HepG2 (cell line): ENCODE results near the gene YWHAQ. TPM values are rescaled to one million over a fixed set of nuclear protein-coding genes. Genes with fewer than 3 reads are reported as not detected.

Source experiments
- ATAC-seq: fragments of 200-7000 bp; cut with Tn5 transposase; 3 replicates; pipeline ENCODE4 v1.9.1; 2020; ENCODE audit warnings: mild to moderate bottlenecking, moderate library complexity
- BruUV-seq: library from RNA; stranded (reverse); fragments of 400-500 nt; replicated peaks from 2 replicates; lab custom pipeline; 2021; lab: Mats Ljungman, UMichigan
- CTCF ChIA-PET: fragments of 300-600 bp; formaldehyde crosslinking; extraction: SDS; loops from one replicate; lab custom pipeline; 2021; ENCODE audit warnings: low total read pairs, inconsistent platforms, low intra/inter-chr PET ratio; lab: Yijun Ruan, JAX
- POLR2A ChIA-PET: fragments of 350-600 bp; sonication (Branson Sonifier 250); formaldehyde crosslinking; loops from one replicate; lab custom pipeline; 2020; ENCODE audit warnings: antibody characterized with exemption, inconsistent platforms; lab: Yijun Ruan, JAX
- DNase-seq: peaks from one replicate; pipeline ENCODE4 v3.0.0-alpha.2; 2015; ENCODE audit warnings: low spot score
- FAIRE-seq: peaks from 3 replicates; lab custom pipeline; 2011; peaks lifted over from hg19 to GRCh38; lab: Jason Lieb, UNC
- H2AFZ ChIP-seq: one replicate; pipeline ENCODE4 v1.6.1; 2011; ENCODE audit warnings: low read length, inconsistent platforms
- H3K27ac ChIP-seq: fragments of 300-600 bp; 3 replicates; pipeline ENCODE4 v1.8.0; 2011; ENCODE audit warnings: mixed run types, mild to moderate bottlenecking, mixed read lengths, low read length, inconsistent platforms; ENCODE audit not compliant: insufficient read depth; ENCODE audit errors: extremely low read length
- H3K27me3 ChIP-seq, 2 experiments: fragments of 200-600 bp in 1 of 2; 2 replicates in 1 of 2; 3 replicates in 1 of 2; pipeline versions ENCODE4 v1.6.0 to v1.8.0; 2011; ENCODE audit warnings: low read length in 2 of 2, mild to moderate bottlenecking in 2 of 2, moderate library complexity in 2 of 2, inconsistent platforms in 1 of 2; ENCODE audit not compliant: insufficient read depth in 2 of 2, control insufficient read depth in 1 of 2
- H3K36me3 ChIP-seq, 2 experiments: fragments of 200-600 bp in 1 of 2; replicated peaks in 1 of 2; 2 replicates in 1 of 2; 3 replicates in 1 of 2; pipeline versions ENCODE4 v1.5.1 to v1.8.0; 2011; ENCODE audit warnings: low read length in 2 of 2, inconsistent platforms in 1 of 2; ENCODE audit not compliant: insufficient read depth in 2 of 2, control insufficient read depth in 1 of 2
- H3K4me1 ChIP-seq: 2 replicates; pipeline ENCODE4 v1.5.1; 2012; ENCODE audit warnings: low read length, inconsistent platforms; ENCODE audit not compliant: insufficient read depth
- H3K4me2 ChIP-seq: 2 replicates; pipeline ENCODE4 v1.6.0; 2011; ENCODE audit warnings: low read depth, low read length, inconsistent platforms
- H3K4me3 ChIP-seq, 3 experiments: fragments of 200-600 bp in 1 of 3; sonication (generic), shearing (Covaris generic) in 1 of 3; replicated peaks in 1 of 3; 2 replicates each; pipeline ENCODE4 v1.5.1; 2011 to 2016; ENCODE audit warnings: low read length in 3 of 3, inconsistent platforms in 2 of 3, low read depth in 2 of 3, mild to moderate bottlenecking in 2 of 3, control low read depth in 1 of 3, mixed read lengths in 1 of 3; ENCODE audit not compliant: insufficient read depth in 1 of 3
- H3K79me2 ChIP-seq: one replicate; pipeline ENCODE4 v1.6.1; 2011; ENCODE audit warnings: low read length, inconsistent platforms; ENCODE audit not compliant: insufficient read depth
- H3K9ac ChIP-seq: 2 replicates; pipeline ENCODE4 v1.6.0; 2011; ENCODE audit warnings: mild to moderate bottlenecking, low read depth, low read length, inconsistent platforms; ENCODE audit not compliant: insufficient read depth
- H3K9me3 ChIP-seq: 2 replicates; pipeline ENCODE4 v1.5.1; 2012; ENCODE audit warnings: mild to moderate bottlenecking, low read length
- H4K20me1 ChIP-seq: 2 replicates; pipeline ENCODE4 v1.6.0; 2011; ENCODE audit warnings: inconsistent platforms, mild to moderate bottlenecking, low read length, moderate library complexity; ENCODE audit not compliant: insufficient read depth
- IRX3 ChIP-seq: sonication (generic); formaldehyde crosslinking; IDR thresholded peaks from 2 replicates; pipeline ENCODE4 v1.8.1; 2023; ENCODE audit warnings: mild to moderate bottlenecking, low read depth, missing genetic modification reagents, borderline replicate concordance
- MBNL3 ChIP-seq: fragments of 250-450 bp; sonication (Bioruptor Pico); conservative IDR thresholded peaks from 2 replicates; pipeline ENCODE4 v1.8.0; 2022; ENCODE audit warnings: mild to moderate bottlenecking, inconsistent platforms
- NCOR1 ChIP-seq: fragments of 200-600 bp; sonication (generic); IDR thresholded peaks from 2 replicates; pipeline ENCODE4 v1.7.0; 2017; ENCODE audit warnings: antibody characterized with exemption, low read length, borderline replicate concordance
- RBM22 ChIP-seq: fragments of 200-400 bp; formaldehyde crosslinking; optimal IDR thresholded peaks from 2 replicates; pipeline ENCODE3; 2017; ENCODE audit warnings: mild to moderate bottlenecking, low read length, moderate library complexity
- ZNF326 ChIP-seq: sonication (generic); formaldehyde crosslinking; IDR thresholded peaks from 2 replicates; pipeline ENCODE4 v1.4.0; 2020; ENCODE audit warnings: missing genetic modification reagents, borderline replicate concordance
- ZNF335 ChIP-seq: sonication (generic); formaldehyde crosslinking; IDR thresholded peaks from 2 replicates; pipeline ENCODE4 v1.4.0; 2020; ENCODE audit warnings: missing genetic modification reagents
- WGBS: methylation state at CpG from one replicate; pipeline ENCODE4 v1.1.6; 2017; ENCODE audit warnings: low lambda C conversion rate; 5-methylcytosine and 5-hydroxymethylcytosine counted together
- in situ Hi-C: cut with HindIII; loops from 2 replicates; pipeline ENCODE4 v1.10.0; 2017; ENCODE audit warnings: low pct_unique_long_range_greater_than_20kb; ENCODE audit not compliant: extremely low pct_ligation_motif_present
- intact Hi-C: fragments of 100-400 bp; cut with micrococcal nuclease; formaldehyde crosslinking; loops from one replicate; pipeline ENCODE4 v1.10.0; 2022; ENCODE audit not compliant: unreplicated experiment
- polyA plus RNA-seq, 8 experiments: library from polyadenylated mRNA; depleted of rRNA in 3 of 8; stranded (reverse) in 7 of 8; unstranded in 1 of 8; fragments of >200 nt; fragmentation: Illumina TruSeq in 4 of 8; extraction: Trizol in 4 of 8; gene quantifications; 2 replicates each; pipeline versions ENCODE4 v1.2.1 to v1.2.3, GENCODE V29; 2011 to 2016; ENCODE audit warnings: low read depth in 4 of 8, missing spikeins in 1 of 8, mixed read lengths in 1 of 8; ENCODE audit not compliant: insufficient read depth in 1 of 8
- total RNA-seq, 5 experiments: library from RNA; depleted of rRNA; stranded (reverse); fragments of >200 nt; fragmentation: Illumina TruSeq; extraction: Trizol; gene quantifications; 2 replicates each; pipeline ENCODE4 v1.2.3, GENCODE V29; 2016; ENCODE audit warnings: low read depth in 1 of 5

Gene YWHAQ
- total and polyA plus RNA-seq, 2 of the 13 experiments (the other 11 are each of a cell fraction or from before 2014, with no cell fraction given): 160 to 304 TPM

- Histone ChIP-seq H3K4me1 (peaks cover 23% of the 10 kb centered on the region), H3K4me3 (no peak overlapping the region), H3K9me3 (peaks cover 14% of the 10 kb centered on the region; the same call in 1 of the 2 replicates), H4K20me1 (peaks cover 19% of the 10 kb centered on the region), H3K27ac (no peak overlapping the region), H2AFZ (no peak overlapping the region), H3K9ac (no peak overlapping the region), H3K4me2 (no peak overlapping the region), H3K27me3 (no peaks in the 10 kb centered on the region), H3K79me2 (peaks cover 90% of the 10 kb centered on the region), H3K36me3 (peaks cover 12 to 38% of the 10 kb centered on the region in 2 experiments)
- no peak for DNase-seq
- TF ChIP-seq IRX3 (CRISPR knock-in tag) (no peak), MBNL3 (CRISPR knock-in tag) (no peak), ZNF326 (no peak), NCOR1 (0 out of 2 replicates have a peak, but pooled peaks have one; percentile 21)
- intact Hi-C loops: no loop called here
- BruUV-seq: no TSS peak
- ChIA-PET POLR2A (interaction anchor here (1.3 kb wide), 1 partner anchor 8 kb away, joined by 3 read pairs; no protein-coding TSS in a partner anchor), CTCF (no interaction called here)
- 92% methylated on average over 1 of the region's 1 CpG for WGBS
- FAIRE-seq: no peak
- in situ Hi-C loops: no loop called here
- no peak for ATAC-seq
Observed at GRCh38 chr2:9599430-9599829, 31.4 kb downstream of the YWHAQ start.

GRCh38 chr2:9596621-9597311 lies 34.0 kb downstream of the YWHAQ start:
- Histone ChIP-seq H3K27me3 (no peaks in the 10 kb centered on the region), H3K79me2 (peaks cover 77% of the 10 kb centered on the region), H3K4me3 (no peak overlapping the region), H4K20me1 (peaks cover 11% of the 10 kb centered on the region; the same call in 1 of the 2 replicates), H3K4me1 (no peaks in the 10 kb centered on the region), H3K9me3 (peaks cover 14% of the 10 kb centered on the region; the same call in 1 of the 2 replicates), H3K9ac (no peak overlapping the region), H3K27ac (no peak overlapping the region)
- in situ Hi-C loops: no loop called here
- no TSS peak for BruUV-seq
- no peak for FAIRE-seq
- WGBS: 96% methylated on average over 10 of the region's 10 CpGs
- no peak for DNase-seq
- TF ChIP-seq RBM22 (peak; percentile 22), ZNF335 (CRISPR knock-in tag) (no peak)
- TF ChIP-seq, all 625 proteins: peak for 1
- ChIA-PET POLR2A (interaction anchor here (1.4 kb wide), 1 partner anchor 41 kb away, joined by 4 read pairs; the partner anchor contains the start of gene ADAM17), CTCF (no interaction called here)
- no peak overlapping the region for H3K4me2 ChIP-seq
- no peak overlapping the region for H2AFZ ChIP-seq
- intact Hi-C loops: no loop called here
- peaks cover 15 to 42% of the 10 kb centered on the region in 2 experiments for H3K36me3 ChIP-seq
- no peak for ATAC-seq
